TTC549 (cell line): ENCODE measurements around the gene TMEM14A.

Source experiments
- FAIRE-seq: peaks from 2 replicates; lab custom pipeline; 2012; peaks lifted over from hg19 to GRCh38; lab: Jason Lieb, UNC

TMEM14A gene

DNA sequence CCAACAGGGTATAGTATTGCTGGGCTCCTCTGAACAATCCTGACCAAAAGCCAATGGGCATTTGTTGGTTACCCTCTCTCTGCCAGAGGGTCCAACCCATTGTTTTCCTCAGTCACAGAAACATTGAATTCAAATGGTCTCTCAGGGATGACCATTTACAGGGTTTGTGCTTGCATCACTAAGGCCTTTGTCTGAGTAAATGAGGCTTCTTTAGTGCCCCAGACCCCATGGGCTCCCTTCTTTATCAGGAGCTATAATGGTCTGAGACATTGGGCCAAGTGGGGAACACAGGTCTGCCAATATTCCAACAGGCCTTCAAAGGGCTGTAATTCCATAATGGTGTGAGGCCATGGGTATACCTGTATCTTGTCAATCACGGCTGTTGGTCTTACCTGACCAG lies 65.2 kb downstream of the TMEM14A start:
- no peak for FAIRE-seq
